ENCODE results near the gene ATP10D.
"Not testable (repeated sequence)": the region's sequence is repeated elsewhere in the genome, so short reads cannot be mapped to it uniquely, and the experiment has no call there.

Gene ATP10D

DNA sequence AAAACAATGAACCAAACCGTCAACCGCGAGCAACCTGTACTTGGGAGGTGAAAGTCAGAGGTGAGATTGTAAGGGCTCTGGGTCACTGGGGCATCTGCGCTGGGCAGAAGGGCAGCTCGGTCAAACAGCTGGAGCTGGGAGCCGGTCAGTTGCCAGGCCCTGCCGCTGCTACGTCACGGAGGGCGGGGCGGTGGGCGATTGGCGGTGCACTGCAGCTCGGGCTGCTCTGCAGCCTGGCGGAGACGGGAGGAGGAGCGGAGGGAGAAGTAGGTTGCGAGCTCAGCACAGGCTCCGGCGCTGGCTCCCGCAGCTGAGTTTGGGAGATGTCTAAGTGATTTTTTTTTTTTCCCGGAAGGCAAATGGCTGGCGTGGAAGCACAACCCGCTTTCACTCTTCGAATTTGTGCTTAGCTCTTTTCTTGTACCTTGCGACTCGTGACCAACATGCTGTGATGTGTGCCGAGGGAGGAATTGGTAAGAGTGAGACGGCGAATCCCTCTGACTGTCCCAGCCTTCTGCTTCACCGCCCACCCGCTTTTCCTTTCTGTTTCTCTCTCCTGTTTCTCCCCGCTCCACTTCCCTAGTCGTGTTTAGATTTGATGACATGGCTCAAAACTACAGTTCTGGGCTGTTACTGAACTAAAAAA lies at the start of gene ATP10D:
ATP10D (plus strand) TSS at position 229 of the 646 bp plus-strand sequence. CDS start 27,266 bp downstream, outside the sequence.
- DNase-seq: peak; percentile 90

DNA sequence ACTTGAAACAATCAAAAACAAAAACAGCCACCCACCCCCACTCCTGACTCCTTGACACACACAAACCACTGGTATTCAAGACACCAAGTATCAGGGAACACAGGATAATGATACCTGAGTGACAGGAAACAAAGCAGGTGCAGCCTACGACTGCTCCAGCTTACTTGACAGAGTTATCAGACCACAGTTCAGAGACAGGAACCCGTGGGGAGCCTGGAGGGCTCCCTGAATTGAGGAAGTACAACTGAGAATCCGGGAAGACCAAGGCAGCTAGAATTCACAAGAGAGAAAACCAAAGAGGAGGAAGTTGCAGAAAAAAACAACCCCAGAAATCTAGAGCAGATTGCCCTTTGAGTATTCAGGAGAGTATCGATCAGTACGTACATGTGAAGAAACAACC lies 42.1 kb upstream of the ATP10D start:
- no peak for DNase-seq

DNA sequence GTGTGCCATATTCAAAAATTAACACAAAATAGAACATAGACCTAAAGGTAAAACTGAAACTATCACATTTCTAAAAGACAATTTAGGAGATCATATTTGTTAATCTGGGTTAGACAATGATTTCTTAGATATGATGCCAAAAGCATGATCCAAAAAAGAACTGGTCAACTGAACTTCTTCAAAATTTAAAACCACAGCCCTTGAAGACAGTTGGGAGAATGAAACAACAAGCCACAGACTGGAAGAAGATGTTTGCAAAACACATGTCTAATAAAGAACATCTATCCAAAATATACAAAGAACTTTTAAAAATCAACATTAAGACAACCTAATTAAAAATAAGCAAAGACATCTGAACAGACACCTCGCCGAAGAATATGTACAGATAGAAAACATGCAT lies 41.0 kb upstream of the ATP10D start:
- DNase-seq: no peak

DNA sequence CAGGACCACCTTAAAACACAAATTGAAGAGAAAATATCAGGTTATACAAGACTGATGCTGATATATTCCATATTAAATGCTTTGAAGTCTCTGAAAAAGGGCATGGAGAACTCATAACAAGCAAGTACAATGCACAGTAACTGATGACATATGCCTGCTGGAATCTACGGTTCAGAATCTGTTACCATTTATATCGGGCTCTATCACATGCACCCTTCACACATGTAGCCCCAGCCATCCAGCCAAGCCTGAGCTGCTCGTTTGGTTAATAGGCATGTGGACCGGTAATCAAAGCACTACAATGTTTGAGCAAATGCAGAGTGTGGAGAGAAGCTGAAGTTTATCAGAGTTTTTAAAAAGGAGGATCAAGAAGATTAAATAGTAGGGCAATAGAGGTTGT lies 33.4 kb upstream of the ATP10D start:
- no peak for DNase-seq

DNA sequence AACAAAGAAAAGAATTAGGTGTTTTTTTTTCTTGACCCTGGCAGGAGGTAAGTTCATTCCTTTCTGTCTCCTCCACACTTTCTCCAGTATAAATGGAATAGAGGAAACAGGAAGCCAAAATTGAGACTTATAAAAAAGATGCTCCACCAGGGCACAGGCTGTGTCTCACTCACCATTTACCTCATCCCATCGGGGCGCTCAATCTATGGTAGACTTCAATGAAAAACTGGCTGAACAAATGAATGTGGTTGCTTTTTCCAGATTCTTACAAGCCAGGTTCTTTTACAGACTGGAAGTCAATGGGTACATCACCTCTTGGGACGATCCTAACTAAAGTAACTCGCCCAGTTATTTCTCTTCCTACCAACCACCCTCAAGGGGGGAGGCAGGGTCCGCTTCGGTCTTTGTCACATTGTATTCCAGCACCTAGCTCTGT lies 22.3 kb upstream of the ATP10D start:
- DNase-seq: no peak

DNA sequence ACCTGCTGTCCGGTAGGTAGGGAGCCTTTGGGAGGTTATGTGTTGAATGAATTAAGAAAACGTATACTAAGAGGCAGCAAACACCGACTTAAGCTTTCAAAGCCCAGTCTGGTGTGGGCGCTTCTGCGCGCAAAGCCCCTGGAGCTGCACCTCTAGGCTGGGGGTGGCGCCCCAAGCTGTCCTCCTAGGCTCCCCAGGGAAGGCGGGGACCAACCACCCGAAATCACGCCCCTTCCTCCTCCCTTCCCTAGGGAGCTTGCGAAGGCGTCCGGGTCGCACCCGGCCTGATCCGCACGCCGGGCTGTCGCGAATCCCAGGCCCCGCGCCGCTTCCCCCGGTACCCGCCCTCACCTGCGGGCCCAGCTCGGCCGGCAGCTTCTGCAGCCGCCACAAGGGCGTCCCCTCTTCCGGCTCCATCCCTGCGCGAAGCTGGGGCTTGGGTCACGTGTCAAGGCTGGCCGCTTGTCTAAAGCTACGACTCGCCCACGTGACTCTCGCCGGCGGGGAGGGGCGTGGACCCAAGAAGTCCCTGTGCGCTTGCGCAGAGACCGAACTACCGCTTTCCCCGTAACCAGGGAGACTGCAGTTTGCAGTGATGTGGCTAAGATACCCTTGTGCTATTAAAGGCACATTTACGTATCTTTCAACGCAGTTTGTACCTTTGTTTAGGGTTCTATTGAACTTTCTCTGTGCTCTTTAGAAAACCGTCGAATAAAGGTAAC lies 21.7 kb upstream of the ATP10D start, which contains the start of gene COMMD8:
COMMD8 (minus strand) TSS at position 468 of the 722 bp plus-strand sequence; CDS start at position 417, 51 bp downstream.
- DNase-seq: peak; percentile 97

DNA sequence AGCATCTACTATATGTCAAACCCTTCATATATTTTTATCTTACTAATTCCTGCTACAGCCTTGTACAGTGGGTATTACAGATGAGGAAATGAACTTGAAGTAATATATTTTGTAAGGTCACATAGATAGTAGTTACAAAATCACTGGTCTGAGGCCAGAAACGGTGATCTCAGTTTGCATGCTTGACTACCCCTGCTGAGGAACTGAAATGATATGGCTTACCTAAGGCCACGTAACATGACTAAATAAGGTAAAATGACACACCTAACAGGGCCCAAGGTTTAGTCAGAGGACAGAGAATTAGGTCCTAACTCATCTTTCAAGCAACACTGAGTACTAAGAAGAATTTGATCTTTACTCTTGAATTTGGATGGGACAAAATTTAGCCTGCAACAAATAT lies 20.1 kb upstream of the ATP10D start:
- no peak for DNase-seq

DNA sequence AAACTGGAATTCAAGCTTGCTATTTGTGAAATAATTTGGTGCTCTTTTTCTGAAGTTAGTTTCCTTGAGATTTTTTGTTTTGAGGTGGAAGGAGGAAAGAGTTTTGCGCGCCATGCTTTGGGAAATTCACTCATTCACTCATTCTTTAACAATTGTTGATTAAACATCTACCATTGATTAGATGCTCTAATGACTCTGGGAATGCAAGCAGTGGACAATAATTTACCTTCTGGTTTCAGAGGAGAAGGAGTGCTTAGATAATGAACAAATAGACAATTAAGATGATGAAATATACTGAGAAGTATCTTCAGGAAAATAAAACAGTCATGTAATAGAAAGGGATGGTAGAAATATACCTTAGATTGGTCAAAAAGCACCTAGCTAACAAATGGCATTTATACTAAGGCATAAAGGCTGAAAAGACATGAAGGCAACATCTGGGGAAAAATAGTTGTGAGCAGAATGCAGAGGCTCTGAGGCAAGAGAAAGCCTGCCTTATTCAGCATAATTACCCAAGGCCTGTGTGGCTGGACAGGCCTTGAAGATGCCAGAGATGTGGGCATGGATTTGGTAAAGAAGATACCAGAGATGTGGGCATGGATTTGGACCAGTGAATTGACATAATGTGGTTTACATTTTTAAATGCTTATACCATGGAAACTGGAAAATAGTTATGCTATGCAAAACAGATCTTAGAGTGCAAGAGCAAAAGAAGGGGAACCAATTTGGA lies 18.9 kb upstream of the ATP10D start:
- no peak for DNase-seq

DNA sequence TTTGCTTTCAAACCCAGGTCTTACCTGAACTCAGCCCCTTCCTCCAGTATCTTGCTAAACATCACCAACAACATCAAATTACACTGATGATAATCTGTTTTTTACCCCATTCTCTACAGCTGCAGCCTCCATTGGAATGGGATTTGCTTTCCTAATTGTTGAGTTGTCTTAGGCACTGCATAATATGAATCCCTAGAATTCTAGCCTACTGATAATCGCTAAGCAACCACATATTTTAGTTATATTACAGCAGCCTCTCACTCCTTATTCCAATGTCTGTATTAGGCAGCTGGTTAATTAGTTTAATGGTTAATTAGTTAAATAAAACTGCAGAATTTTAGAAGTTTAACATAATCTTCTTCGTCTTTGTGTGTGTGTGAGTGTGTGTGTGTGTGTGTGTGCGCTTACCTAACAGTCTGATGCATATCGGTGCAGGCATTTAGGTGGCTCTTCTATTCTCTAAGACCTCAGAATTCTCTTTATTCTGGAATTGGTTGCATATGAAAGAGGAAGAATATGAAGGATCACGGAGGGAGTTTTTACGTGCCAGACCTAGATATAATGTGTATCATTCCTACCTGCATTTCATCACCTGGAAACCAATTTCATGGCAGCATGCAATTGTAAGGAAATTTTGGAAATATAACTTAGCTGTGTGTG lies 16.2 kb upstream of the ATP10D start:
- DNase-seq: no peak

DNA sequence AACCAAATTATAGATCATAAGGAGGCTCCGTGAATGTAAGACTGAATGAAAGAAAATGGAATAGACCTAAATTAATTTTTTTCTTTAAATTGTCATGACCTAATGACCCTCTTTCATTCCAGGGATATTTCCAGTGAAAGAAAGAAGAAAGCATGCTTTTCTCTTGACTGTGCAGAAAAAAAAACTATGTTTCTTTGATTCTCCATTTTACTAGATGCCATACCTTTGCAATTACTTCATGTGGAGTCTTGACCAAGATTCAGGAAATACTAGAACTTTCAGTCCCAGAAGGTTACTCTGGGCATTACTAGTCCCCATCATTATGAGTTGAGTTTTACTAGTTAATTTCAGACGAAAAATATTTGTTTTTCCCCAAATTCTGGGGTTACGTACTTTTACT lies 15.1 kb upstream of the ATP10D start:
- DNase-seq: no peak

DNA sequence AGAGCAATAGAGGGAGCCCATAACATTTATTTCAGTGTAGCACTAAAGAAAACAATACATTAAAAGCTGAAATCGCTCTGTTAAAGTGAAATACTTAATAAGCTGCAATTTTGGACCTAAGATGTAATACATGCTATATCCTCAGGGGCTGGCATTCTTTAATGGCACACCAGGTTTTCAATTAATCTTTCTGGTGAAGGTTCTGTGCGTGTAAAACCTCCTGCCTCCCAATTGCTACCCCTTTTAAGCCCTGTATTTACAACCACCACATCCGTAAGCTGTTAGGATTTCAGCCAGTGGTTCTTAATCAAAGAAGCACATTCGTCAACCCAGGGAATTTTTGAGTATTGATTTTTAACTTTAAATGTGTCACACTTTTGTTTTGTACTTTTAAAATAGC lies 14.0 kb upstream of the ATP10D start:
- DNase-seq: no peak

DNA sequence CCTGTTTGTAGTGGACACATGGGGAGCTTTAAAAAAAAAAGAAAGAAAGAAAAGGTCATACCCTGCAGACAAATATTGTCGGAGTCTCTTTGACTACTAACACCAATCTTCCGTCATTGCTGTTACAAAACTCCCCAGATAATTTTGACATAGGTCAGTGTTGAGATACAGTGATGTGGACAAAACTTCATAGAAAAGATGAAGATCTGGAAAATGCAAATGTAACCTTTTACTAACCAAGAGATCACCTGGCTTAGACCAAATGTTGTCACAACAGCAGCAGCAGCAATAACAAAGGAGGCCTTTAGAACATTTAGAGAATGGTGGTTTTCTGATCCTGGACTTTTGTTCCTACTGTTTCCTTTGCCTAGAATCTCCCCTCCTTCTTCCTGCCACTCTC lies 13.5 kb upstream of the ATP10D start:
- no peak for DNase-seq

DNA sequence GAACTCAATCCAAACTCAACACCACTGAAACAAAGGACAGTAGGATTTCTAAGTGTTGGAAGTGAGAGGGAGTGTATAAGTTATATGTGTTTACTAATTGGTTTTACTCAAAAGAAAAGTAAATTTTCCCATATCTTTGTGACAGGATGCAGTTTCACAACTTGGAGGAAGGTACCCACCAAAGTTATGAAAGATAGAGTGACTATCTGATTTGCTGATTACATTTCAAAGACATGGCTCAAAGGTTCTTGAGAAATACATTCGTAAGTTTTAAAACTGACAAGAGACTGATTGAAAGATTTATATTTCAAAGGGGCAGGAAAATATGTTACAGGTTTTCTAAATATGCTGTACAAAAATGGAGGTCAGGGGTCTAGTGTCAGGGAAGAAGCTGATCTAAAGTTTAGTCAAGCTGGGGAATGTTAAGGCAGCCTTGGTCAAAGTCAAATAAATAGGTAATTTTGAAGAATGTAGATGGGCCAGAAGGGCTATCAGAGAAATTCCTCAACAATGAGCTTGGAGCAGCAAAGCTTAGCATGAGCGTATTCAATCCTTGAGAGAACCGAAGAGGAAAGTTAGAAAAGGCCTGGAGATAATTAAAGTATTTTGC lies 11.8 kb upstream of the ATP10D start:
- DNase-seq: no peak

DNA sequence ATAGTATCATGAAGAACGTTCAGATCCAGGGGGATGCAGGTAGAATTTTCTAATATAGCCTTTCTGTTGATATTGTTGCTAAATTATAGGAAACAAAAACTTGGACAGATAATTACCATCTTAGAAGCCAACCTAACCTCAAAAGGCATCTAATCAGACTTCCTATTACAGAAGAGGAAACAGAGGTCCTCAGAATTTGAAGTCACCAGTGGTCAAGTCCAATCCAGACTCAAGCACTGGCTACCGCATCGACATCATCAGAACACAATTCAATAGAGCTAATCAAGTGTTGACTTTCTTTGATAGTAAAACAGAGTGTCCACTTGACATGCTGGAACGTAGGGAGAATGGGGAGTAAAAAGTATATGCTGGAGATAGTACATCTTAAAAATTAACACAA lies 10.3 kb upstream of the ATP10D start:
- no peak for DNase-seq

DNA sequence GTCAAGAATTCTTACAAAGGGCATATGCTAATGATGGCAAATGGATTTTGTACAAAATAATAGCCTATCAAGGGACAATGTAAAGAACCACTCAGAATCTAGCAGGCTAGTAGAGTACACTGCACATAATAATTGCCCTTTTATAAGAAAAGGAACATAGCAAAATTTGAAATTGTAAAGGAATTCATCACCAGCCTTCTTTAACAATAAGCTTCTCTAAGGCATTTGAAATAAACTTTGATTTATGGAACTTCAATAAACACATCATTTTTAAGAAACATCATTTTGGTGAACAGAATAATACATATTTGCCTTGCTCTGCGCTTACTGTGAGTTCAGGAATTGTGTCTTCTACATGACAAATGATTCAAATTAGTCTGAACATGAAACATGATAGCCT lies 9.7 kb upstream of the ATP10D start:
- no peak for DNase-seq

DNA sequence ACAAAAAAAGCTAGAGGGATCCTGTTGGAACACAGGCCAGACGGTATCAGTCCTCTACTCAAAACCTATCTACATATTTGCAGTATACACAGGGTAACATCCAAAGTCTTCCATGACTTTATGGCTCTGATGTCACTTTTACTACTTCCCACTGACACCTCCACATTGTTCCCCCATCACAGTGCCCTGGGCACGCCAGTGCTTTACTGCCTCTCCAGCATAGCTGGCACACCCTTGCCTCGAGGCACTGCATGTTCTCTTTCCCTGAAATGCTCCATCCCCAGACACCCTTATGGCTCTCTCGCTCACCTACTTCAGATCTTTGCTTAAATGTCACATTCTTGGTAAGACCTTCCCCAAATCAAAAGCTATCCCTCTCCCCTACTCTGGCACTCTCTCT lies 6.3 kb upstream of the ATP10D start:
- no peak for DNase-seq

DNA sequence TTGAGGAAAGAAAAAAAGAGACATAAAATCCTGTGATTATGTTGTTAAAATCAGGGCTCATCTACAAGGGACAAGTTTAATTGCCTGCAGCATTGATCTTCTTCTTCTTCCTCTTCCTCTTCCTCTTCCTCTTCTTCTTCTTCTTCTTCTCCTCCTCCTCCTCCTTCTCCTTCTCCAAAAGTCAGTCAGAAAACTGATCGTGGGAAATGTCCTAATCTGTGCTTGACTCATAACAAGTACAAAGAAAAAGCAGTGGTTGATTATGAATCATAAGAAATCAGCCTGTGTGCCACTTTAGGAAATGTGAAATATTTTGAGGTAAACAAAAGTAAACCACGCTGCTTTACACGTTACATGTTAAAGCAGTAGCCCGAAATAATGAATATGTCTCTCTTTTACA lies 2.7 kb upstream of the ATP10D start:
- peak; percentile 27 for DNase-seq

DNA sequence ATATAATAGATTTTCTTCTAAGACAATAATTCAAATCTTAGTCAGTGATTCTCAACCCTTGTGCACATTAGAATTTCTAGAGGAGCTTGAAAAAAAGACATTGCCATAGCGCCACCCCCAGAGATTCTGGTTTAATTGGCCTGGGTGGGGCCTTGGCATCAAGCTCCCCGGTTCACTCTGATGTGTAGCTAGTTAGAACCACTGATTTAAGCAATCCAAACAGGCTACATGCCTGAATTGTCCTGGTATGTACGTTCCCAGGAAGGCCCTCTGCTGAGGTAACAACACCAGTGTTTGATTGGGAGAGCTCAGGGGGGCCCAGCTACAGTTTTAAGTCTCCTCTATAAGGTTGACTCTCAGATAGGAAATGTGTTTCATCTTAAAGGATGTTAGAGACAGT lies 1.3 kb upstream of the ATP10D start:
- no peak for DNase-seq

DNA sequence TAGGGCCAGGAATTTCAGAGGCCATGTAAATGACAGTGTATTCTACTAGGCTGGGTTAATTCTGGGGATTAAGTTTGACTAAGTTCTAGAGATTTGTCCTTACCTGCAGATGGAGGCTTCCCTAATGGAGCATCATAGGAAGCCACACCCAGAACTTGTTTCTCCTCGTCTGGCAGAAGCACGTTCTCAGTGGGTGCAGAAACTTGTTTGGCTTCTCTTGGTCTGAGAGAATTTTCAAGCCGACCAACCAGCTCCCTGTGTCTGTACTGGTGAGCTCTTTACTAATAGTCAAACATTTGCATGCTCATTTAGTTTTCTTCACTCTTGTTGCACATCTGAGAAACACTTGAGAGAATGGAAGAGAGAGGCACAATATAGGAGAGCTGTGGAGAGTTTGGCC lies 907 bp upstream of the ATP10D start:
- DNase-seq: no peak

DNA sequence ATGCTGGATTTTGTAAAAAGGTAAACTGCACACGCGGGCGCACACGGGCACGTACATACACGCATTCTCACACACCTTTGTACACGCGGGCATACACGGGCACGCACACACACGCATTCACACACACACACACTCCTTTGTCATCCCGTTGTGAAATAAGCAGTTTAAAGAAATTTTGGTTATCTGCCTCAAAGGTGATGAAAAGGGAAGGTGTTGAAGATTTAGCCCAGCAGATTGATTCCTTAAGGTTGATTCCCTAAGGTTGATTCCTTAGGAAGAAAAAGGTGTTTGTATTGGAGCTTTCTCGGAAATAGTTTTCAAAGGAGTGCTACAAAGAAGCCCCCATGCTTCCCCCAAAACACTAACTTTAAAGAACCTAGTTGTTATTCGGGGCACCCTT lies 693 bp downstream of the ATP10D start:
- no peak for DNase-seq

DNA sequence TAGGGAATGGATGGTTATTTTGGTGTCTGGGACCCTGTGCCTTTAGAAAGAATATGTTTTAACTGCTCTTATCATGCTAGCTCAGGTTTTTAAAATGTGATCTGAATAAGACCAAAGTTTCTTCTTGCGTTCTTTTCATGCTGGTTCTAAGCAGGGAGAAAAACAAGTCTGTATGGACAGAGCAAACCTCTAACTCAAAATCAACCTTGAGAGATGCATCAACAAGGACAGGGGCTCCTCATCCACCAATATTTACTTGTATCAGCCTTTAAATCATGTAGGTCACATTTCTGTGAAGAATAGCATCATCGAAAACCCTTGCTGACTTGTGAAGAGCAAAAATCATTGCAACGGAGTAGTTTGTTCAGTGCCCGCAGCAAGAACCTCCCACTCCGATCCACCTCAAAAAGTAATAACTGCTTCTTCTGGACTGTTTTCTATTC lies 1.2 kb downstream of the ATP10D start:
- DNase-seq: no peak

DNA sequence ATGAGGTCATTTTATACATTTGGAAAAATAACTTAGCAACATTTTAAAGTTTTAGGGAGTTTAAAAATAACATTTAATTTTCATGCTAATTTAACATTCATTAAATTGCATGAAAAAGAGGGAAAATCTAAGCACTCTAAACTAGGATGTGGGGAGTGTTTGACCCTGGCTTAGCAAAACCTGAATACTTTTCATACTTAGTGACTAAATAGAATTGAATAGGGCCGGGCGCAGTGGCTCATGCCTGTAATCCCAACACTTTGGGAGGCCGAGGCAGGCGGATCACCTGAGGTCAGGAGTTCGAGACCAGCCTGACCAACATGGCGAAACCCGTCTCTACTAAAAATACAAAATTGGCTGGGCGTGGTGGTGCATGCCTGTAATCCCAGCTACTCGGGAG lies 1.7 kb downstream of the ATP10D start:
- DNase-seq: not testable (repeated sequence)

DNA sequence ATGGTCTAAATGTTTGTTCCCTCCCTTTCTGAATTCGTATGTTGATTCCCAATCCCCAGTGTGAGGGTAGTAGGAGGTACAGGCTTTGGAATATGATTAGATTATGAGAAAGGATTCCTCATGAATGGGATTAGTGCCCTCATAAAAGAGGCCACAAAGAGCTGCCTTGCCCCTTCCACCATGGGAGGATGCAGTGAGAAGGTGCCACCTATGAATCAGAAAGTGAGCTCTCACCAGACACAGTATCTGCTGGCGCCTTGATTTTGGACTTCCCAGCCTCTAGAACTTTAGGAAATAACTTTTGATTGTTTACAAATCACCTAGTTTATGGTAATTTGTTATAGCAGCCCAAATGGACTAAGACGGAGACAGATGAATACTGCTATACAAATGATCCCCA lies 3.6 kb downstream of the ATP10D start:
- no peak for DNase-seq
